Prostate gland (tissue), 2 donors: ENCODE results near the gene STAT3.

Experiments used
- POLR2A ChIP-seq: fragments of 450-650 bp; IDR thresholded peaks from one replicate; pipeline ENCODE4 v1.6.1; 2016; ENCODE audit warnings: antibody characterized with exemption, mild to moderate bottlenecking
- TF ChIP-seq, protein P1 (sequence below), 4 experiments: fragments of 200-600 bp in 2 of 4; fragments of 450-650 bp in 2 of 4; sonication (generic) in 2 of 4; IDR thresholded peaks; 1 replicate in 3 of 4; 2 replicates in 1 of 4; pipeline ENCODE4 v1.5.1; 2016 to 2019; ENCODE audit warnings: antibody characterized with exemption in 4 of 4, mild to moderate bottlenecking in 2 of 4, moderate library complexity in 2 of 4

DNA sequence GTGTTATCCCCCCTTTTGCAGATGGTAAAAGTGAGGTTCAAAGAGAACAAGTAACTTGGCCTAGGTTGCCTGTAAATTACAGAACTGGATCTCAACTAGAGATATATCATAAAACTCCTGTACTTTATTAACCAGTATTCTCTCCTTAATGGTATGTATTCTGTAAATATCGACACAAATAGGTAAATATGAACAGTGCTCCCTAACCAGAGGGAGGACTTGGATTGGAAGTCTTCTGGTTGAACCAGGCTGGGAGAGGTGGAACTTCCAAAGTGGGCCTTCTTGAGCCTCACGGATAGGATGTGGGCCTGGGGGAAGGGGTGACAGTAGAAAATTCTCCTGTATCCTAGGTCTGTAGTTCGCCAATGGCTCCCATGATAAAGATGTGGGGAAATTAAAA is 92.2 kb downstream of the STAT3 start:
- TF ChIP-seq, protein P1, sequence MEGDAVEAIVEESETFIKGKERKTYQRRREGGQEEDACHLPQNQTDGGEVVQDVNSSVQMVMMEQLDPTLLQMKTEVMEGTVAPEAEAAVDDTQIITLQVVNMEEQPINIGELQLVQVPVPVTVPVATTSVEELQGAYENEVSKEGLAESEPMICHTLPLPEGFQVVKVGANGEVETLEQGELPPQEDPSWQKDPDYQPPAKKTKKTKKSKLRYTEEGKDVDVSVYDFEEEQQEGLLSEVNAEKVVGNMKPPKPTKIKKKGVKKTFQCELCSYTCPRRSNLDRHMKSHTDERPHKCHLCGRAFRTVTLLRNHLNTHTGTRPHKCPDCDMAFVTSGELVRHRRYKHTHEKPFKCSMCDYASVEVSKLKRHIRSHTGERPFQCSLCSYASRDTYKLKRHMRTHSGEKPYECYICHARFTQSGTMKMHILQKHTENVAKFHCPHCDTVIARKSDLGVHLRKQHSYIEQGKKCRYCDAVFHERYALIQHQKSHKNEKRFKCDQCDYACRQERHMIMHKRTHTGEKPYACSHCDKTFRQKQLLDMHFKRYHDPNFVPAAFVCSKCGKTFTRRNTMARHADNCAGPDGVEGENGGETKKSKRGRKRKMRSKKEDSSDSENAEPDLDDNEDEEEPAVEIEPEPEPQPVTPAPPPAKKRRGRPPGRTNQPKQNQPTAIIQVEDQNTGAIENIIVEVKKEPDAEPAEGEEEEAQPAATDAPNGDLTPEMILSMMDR (IDR thresholded peaks at IDR 0.05) = no peak
- TF ChIP-seq POLR2A = no peak
